Measurements from ENCODE around the gene ACAP2.

- no peak for TF ChIP-seq TAF1 (IDR thresholded peaks at IDR 0.05; ENCODE audit: borderline replicate concordance, low read depth, low read length)
- TF ChIP-seq POLR2A (IDR thresholded peaks at IDR 0.05; ENCODE audit: low read depth, low read length) = no peak
These were observed 57.3 kb downstream of the ACAP2 start for GRCh38 chr3:195385526-195385925.

Data from GM12892 (cell line).